SK-N-SH treated with all-trans-retinoic acid at 6 μM for 48 hours (cell line): ENCODE results near the gene TNS3.

Experiments used
- ATAC-seq: fragments of 200-7000 bp; cut with Tn5 transposase; 3 replicates; pipeline ENCODE4 v1.9.1; 2020; ENCODE audit warnings: mild to moderate bottlenecking, moderate library complexity
- ARNTL ChIP-seq: fragments of 450-650 bp; formaldehyde crosslinking; IDR thresholded peaks from 2 replicates; pipeline ENCODE4 v1.5.0; 2020; ENCODE audit warnings: low read depth, mild to moderate bottlenecking, moderate library complexity, borderline replicate concordance
- BACH2 ChIP-seq: fragments of 250-450 bp; sonication (Bioruptor Pico); IDR thresholded peaks from 2 replicates; pipeline ENCODE4 v1.9.0; 2021; ENCODE audit warnings: mild to moderate bottlenecking, borderline replicate concordance
- CREB5 ChIP-seq: fragments of 250-450 bp; sonication (Bioruptor Pico); IDR thresholded peaks from 2 replicates; pipeline ENCODE4 v1.5.1; 2020; ENCODE audit warnings: low read depth, mild to moderate bottlenecking, moderate library complexity
- CSRNP3 ChIP-seq: fragments of 250-450 bp; sonication (Bioruptor Pico); IDR thresholded peaks from 2 replicates; pipeline ENCODE4 v1.5.1; 2021; ENCODE audit warnings: mild to moderate bottlenecking, moderate library complexity
- ESRRG ChIP-seq: fragments of 250-450 bp; sonication (Bioruptor Pico); IDR thresholded peaks from 2 replicates; pipeline ENCODE4 v1.6.1; 2021; ENCODE audit warnings: mild to moderate bottlenecking
- GLIS3 ChIP-seq: fragments of 250-450 bp; sonication (Bioruptor Pico); IDR thresholded peaks from 2 replicates; pipeline ENCODE4 v1.5.0; 2020; ENCODE audit warnings: mild to moderate bottlenecking, moderate library complexity
- ISL1 ChIP-seq: fragments of 250-450 bp; sonication (Bioruptor Pico); IDR thresholded peaks from 2 replicates; pipeline ENCODE4 v2.1.2; 2022; ENCODE audit warnings: mild to moderate bottlenecking, moderate library complexity
- OSR1 ChIP-seq: fragments of 250-450 bp; sonication (Bioruptor Pico); IDR thresholded peaks from 2 replicates; pipeline ENCODE4 v1.8.0; 2022; ENCODE audit warnings: moderate library complexity, mild to moderate bottlenecking, inconsistent platforms
- POU6F1 ChIP-seq: fragments of 250-450 bp; sonication (Bioruptor Pico); IDR thresholded peaks from 2 replicates; pipeline ENCODE4 v1.8.0; 2021; ENCODE audit warnings: low read depth, mild to moderate bottlenecking, moderate library complexity, borderline replicate concordance
- PPARA ChIP-seq: fragments of 250-450 bp; sonication (Bioruptor Pico); IDR thresholded peaks from 2 replicates; pipeline ENCODE4 v1.5.0; 2020; ENCODE audit warnings: mild to moderate bottlenecking, borderline replicate concordance
- RARB ChIP-seq: fragments of 250-450 bp; sonication (Bioruptor Pico); IDR thresholded peaks from 2 replicates; pipeline ENCODE4 v1.8.0; 2021; ENCODE audit warnings: mild to moderate bottlenecking, moderate library complexity
- SNAI2 ChIP-seq: fragments of 250-450 bp; sonication (Bioruptor Pico); IDR thresholded peaks from 2 replicates; pipeline ENCODE4 v1.5.0; 2020; ENCODE audit warnings: mild to moderate bottlenecking, moderate library complexity
- TCF4 ChIP-seq: fragments of 250-450 bp; sonication (Bioruptor Pico); IDR thresholded peaks from 2 replicates; pipeline ENCODE4 v1.8.0; 2021; ENCODE audit warnings: mild to moderate bottlenecking, moderate library complexity, borderline replicate concordance
- TOX ChIP-seq: fragments of 250-450 bp; sonication (Bioruptor Pico); IDR thresholded peaks from 2 replicates; pipeline ENCODE4 v1.8.0; 2021; ENCODE audit warnings: mild to moderate bottlenecking, moderate library complexity, borderline replicate concordance
- TSHZ2 ChIP-seq: fragments of 250-450 bp; sonication (Bioruptor Pico); IDR thresholded peaks from 2 replicates; pipeline ENCODE4 v1.5.0; 2020; ENCODE audit warnings: mild to moderate bottlenecking, moderate library complexity
- ZC3H10 ChIP-seq: fragments of 250-450 bp; sonication (Bioruptor Pico); IDR thresholded peaks from 2 replicates; pipeline ENCODE4 v1.5.1; 2021; ENCODE audit warnings: mild to moderate bottlenecking, moderate library complexity
- ZFP30 ChIP-seq: fragments of 450-650 bp; formaldehyde crosslinking; IDR thresholded peaks from 2 replicates; pipeline ENCODE4 v1.5.0; 2022; ENCODE audit warnings: mild to moderate bottlenecking, moderate library complexity
- ZNF565 ChIP-seq: fragments of 450-650 bp; formaldehyde crosslinking; conservative IDR thresholded peaks from 2 replicates; pipeline ENCODE4 v1.5.0; 2020; ENCODE audit warnings: low read depth, mild to moderate bottlenecking, moderate library complexity
- ZNF70 ChIP-seq: fragments of 450-650 bp; formaldehyde crosslinking; IDR thresholded peaks from 2 replicates; pipeline ENCODE4 v1.5.0; 2020; ENCODE audit warnings: mild to moderate bottlenecking, moderate library complexity
- ZNF8 ChIP-seq: fragments of 450-650 bp; formaldehyde crosslinking; IDR thresholded peaks from 2 replicates; pipeline ENCODE4 v1.5.0; 2020; ENCODE audit warnings: mild to moderate bottlenecking, moderate library complexity

Gene TNS3

GRCh38 chr7:47550788-47551470, 31.0 kb downstream of the TNS3 start (continued):
- no peak for TF ChIP-seq POU6F1 (CRISPR knock-in tag)
- TF ChIP-seq ARNTL (CRISPR knock-in tag), result no peak
- TF ChIP-seq ESRRG (CRISPR knock-in tag), result no peak
- TF ChIP-seq OSR1 (CRISPR knock-in tag), result no peak

GRCh38 chr7:47549916-47550315, 32.0 kb downstream of the TNS3 start:
- TF ChIP-seq PPARA (no peak), CSRNP3 (CRISPR knock-in tag) (no peak), TCF4 (CRISPR knock-in tag) (no peak), TOX (CRISPR knock-in tag) (no peak), TSHZ2 (no peak), RARB (CRISPR knock-in tag) (no peak), ZNF8 (CRISPR knock-in tag) (no peak), ZC3H10 (CRISPR knock-in tag) (no peak), BACH2 (CRISPR knock-in tag) (no peak), ZNF565 (no peak), CREB5 (CRISPR knock-in tag) (no peak), ZNF70 (CRISPR knock-in tag) (no peak), ZFP30 (CRISPR knock-in tag) (no peak)
- no peak for ATAC-seq

GRCh38 chr7:47549397-47549796, 32.5 kb downstream of the TNS3 start:
- TF ChIP-seq ZC3H10 (CRISPR knock-in tag) (no peak), GLIS3 (CRISPR knock-in tag) (no peak), TOX (CRISPR knock-in tag) (no peak), CSRNP3 (CRISPR knock-in tag) (no peak), POU6F1 (CRISPR knock-in tag) (no peak), ISL1 (no peak), TSHZ2 (no peak), ARNTL (CRISPR knock-in tag) (no peak), OSR1 (CRISPR knock-in tag) (no peak), CREB5 (CRISPR knock-in tag) (no peak), ESRRG (CRISPR knock-in tag) (no peak), ZNF70 (CRISPR knock-in tag) (no peak), RARB (CRISPR knock-in tag) (no peak), SNAI2 (CRISPR knock-in tag) (no peak)
- TF ChIP-seq, all 23 proteins: peak for 0
- ATAC-seq, result no peak
